GM12892 (cell line): ENCODE data around the gene ABL1.

Source experiments
- POLR2A ChIP-seq: IDR thresholded peaks from 2 replicates; pipeline ENCODE4 v1.6.1; 2011; ENCODE audit warnings: low read depth, low read length, control low read depth
- POLR2AphosphoS5 ChIP-seq: IDR thresholded peaks from 2 replicates; pipeline ENCODE4 v1.6.1; 2011; ENCODE audit warnings: low read depth, low read length, control low read depth
- TAF1 ChIP-seq: IDR thresholded peaks from 2 replicates; pipeline ENCODE4 v1.6.1; 2011; ENCODE audit warnings: low read depth, mild to moderate bottlenecking, control low read depth, low read length, borderline replicate concordance

GRCh38 chr9:130888146-130888885 is 53.3 kb downstream of the ABL1 start:
- TF ChIP-seq TAF1: no peak
- no peak for TF ChIP-seq POLR2A
- no peak for TF ChIP-seq POLR2AphosphoS5
